OCI-LY1 (cell line): ENCODE data around the gene ITGA7.

Source experiments
- H2AFZ ChIP-seq: fragments of 200-600 bp; sonication (generic), shearing (Covaris generic); 2 replicates; pipeline ENCODE4 v1.6.0; 2014; ENCODE audit warnings: antibody characterized with exemption, mild to moderate bottlenecking, low read length
- H3F3A ChIP-seq: fragments of 200-600 bp; sonication (generic), shearing (Covaris generic); 2 replicates; pipeline ENCODE4 v1.6.0; 2014; ENCODE audit warnings: mild to moderate bottlenecking, antibody characterized with exemption, low read length, moderate library complexity; ENCODE audit not compliant: insufficient read depth
- H3K27ac ChIP-seq: fragments of 200-600 bp; sonication (generic); 2 replicates; pipeline ENCODE4 v1.5.1; 2014; ENCODE audit warnings: low read length, mixed run types, mild to moderate bottlenecking, low read depth; ENCODE audit not compliant: poor library complexity, severe bottlenecking
- H3K27me3 ChIP-seq: fragments of 200-600 bp; sonication (generic); 2 replicates; pipeline ENCODE4 v1.6.0; 2014; ENCODE audit warnings: antibody characterized with exemption, mild to moderate bottlenecking, low read length, moderate library complexity; ENCODE audit not compliant: insufficient read depth
- H3K36me3 ChIP-seq: fragments of 200-600 bp; sonication (generic); 2 replicates; pipeline ENCODE4 v1.6.1; 2014; ENCODE audit warnings: mild to moderate bottlenecking, antibody characterized with exemption, low read length, moderate library complexity, mixed read lengths; ENCODE audit not compliant: insufficient read depth
- H3K4me1 ChIP-seq: fragments of 200-600 bp; sonication (generic); 2 replicates; pipeline ENCODE4 v1.5.1; 2014; ENCODE audit warnings: mild to moderate bottlenecking, low read length, moderate library complexity; ENCODE audit not compliant: insufficient read depth, severe bottlenecking
- H3K4me2 ChIP-seq: fragments of 200-600 bp; sonication (generic), shearing (Covaris generic); 2 replicates; pipeline ENCODE4 v1.6.1; 2014; ENCODE audit warnings: low read length
- H3K4me3 ChIP-seq: fragments of 200-600 bp; sonication (generic); 2 replicates; pipeline ENCODE4 v1.5.1; 2014; ENCODE audit warnings: low read length, low read depth, mild to moderate bottlenecking, mixed read lengths; ENCODE audit not compliant: poor library complexity, severe bottlenecking
- H3K79me2 ChIP-seq: fragments of 200-600 bp; shearing (Covaris generic); 2 replicates; pipeline ENCODE4 v1.6.1; 2016; ENCODE audit warnings: mixed run types, low read length, mixed read lengths; ENCODE audit not compliant: insufficient read depth
- H3K9ac ChIP-seq: fragments of 200-600 bp; sonication (generic), shearing (Covaris generic); 2 replicates; pipeline ENCODE4 v1.6.1; 2014; ENCODE audit warnings: mild to moderate bottlenecking, low read length, mixed read lengths
- H3K9me2 ChIP-seq: fragments of 200-600 bp; sonication (generic), shearing (Covaris generic); 2 replicates; pipeline ENCODE4 v1.6.1; 2014; ENCODE audit warnings: low read depth, mild to moderate bottlenecking, low read length, mixed read lengths
- H3K9me3 ChIP-seq: fragments of 200-600 bp; shearing (Covaris generic); 2 replicates; pipeline ENCODE4 v1.6.1; 2014; ENCODE audit warnings: low read length, mixed read lengths
- H4K20me1 ChIP-seq: fragments of 200-600 bp; sonication (generic), shearing (Covaris generic); 2 replicates; pipeline ENCODE4 v1.6.0; 2016; ENCODE audit warnings: mild to moderate bottlenecking, low read length; ENCODE audit not compliant: insufficient read depth
- CTCF ChIP-seq: fragments of 200-600 bp; sonication (generic), shearing (Covaris generic); IDR thresholded peaks from 2 replicates; pipeline ENCODE4 v1.5.1; 2017; ENCODE audit warnings: mild to moderate bottlenecking, antibody characterized with exemption, low read length, moderate library complexity, mixed read lengths
- EZH2 ChIP-seq: fragments of 200-600 bp; sonication (generic), shearing (Covaris generic); IDR thresholded peaks from 2 replicates; pipeline ENCODE4 v1.8.0; 2017; ENCODE audit warnings: borderline replicate concordance, mixed run types, mild to moderate bottlenecking, antibody characterized with exemption, low read length, moderate library complexity, mixed read lengths

ITGA7 gene

GRCh38 chr12:55702861-55703260, 4.8 kb downstream of the ITGA7 start:
- H3K4me2 ChIP-seq, result no peak overlapping the region
- H4K20me1 ChIP-seq, result no peaks in the 10 kb centered on the region
- peaks cover 13% of the 10 kb centered on the region for H3K27me3 ChIP-seq
- H3F3A ChIP-seq, result no peaks in the 10 kb centered on the region
- H3K4me1 ChIP-seq, result peaks cover 1% of the 10 kb centered on the region
- H3K27ac ChIP-seq, result no peak overlapping the region
- H2AFZ ChIP-seq, result no peak overlapping the region
- no peaks in the 10 kb centered on the region for H3K9me2 ChIP-seq
- no peaks in the 10 kb centered on the region for H3K36me3 ChIP-seq
- no peak overlapping the region for H3K9ac ChIP-seq
- H3K4me3 ChIP-seq, result no peak overlapping the region
- no peaks in the 10 kb centered on the region for H3K9me3 ChIP-seq
- TF ChIP-seq EZH2 (no peak), CTCF (no peak)
- no peaks in the 10 kb centered on the region for H3K79me2 ChIP-seq

- TF ChIP-seq CTCF, result no peak
- Histone ChIP-seq H3K27me3 (peaks cover 8% of the 10 kb centered on the region; the same call in 1 of the 2 replicates), H3K4me1 (no peaks in the 10 kb centered on the region)
Measured at GRCh38 chr12:55700255-55701018, 7.3 kb downstream of the ITGA7 start.

DNA sequence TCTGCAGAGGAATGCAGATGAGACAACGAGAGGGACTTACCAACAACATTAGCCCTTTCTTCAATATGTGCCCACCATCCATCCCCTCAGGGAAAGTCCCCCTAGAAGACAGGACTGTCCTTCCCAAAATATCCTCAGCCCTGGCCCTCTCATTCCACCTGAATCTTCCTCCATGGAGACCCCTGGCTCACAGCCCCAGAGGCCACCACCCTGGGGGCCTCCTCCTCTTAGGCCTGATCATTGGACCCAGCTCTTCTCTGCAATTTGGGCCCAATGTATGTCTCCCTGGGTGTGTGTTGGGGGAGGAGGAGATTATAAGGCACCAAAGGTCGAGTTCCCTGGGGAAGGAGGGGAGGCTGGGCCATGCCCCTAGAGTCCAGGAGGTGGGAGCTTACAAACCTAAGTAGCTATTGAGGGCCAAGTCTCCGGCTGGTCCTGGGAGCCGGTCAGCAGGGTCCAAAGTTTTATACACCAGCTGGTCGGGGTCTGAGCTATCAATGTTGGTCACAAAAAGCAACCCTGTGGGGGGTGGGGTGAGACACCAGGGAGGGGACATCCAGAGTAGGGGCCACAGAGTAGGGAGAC, 8.1 kb downstream of the ITGA7 start:
- Histone ChIP-seq H3K9ac (no peak overlapping the region), H3K9me3 (no peaks in the 10 kb centered on the region), H3K36me3 (no peaks in the 10 kb centered on the region), H3K4me2 (no peak overlapping the region), H2AFZ (no peak overlapping the region), H3K27me3 (peaks cover 8% of the 10 kb centered on the region; the same call in 1 of the 2 replicates), H3K27ac (no peak overlapping the region), H3K4me1 (no peaks in the 10 kb centered on the region), H3K4me3 (no peak overlapping the region), H4K20me1 (no peaks in the 10 kb centered on the region), H3K79me2 (no peaks in the 10 kb centered on the region), H3F3A (no peaks in the 10 kb centered on the region), H3K9me2 (no peaks in the 10 kb centered on the region)
- TF ChIP-seq EZH2 (no peak), CTCF (no peak)

More at GRCh38 chr12:55700255-55701018, 7.3 kb downstream of the ITGA7 start:
- no peak overlapping the region for H3K27ac ChIP-seq
- no peak overlapping the region for H3K9ac ChIP-seq
- no peaks in the 10 kb centered on the region for H3F3A ChIP-seq
- H3K9me2 ChIP-seq, result no peaks in the 10 kb centered on the region
- no peaks in the 10 kb centered on the region for H3K79me2 ChIP-seq
- no peaks in the 10 kb centered on the region for H3K36me3 ChIP-seq
- H3K4me3 ChIP-seq, result no peak overlapping the region
- H3K9me3 ChIP-seq, result no peaks in the 10 kb centered on the region
- H2AFZ ChIP-seq, result no peak overlapping the region
- H4K20me1 ChIP-seq, result no peaks in the 10 kb centered on the region
- H3K4me2 ChIP-seq, result no peak overlapping the region
